Stimulated activated CD8-positive, alpha-beta memory T cell treated with anti-CD3 and anti-CD28 coated beads, Interleukin-12 subunit alpha, Interleukin-12 subunit beta, amount 100 ng/mL, for 24 hours (primary cell): ENCODE data around the gene RPH3AL.
"Not testable (repeated sequence)": the region's sequence is repeated elsewhere in the genome, so short reads cannot be mapped to it uniquely, and the experiment has no call there.

Experiments
- DNase-seq: peaks from one replicate; pipeline ENCODE4 v3.0.0-alpha.2; 2020; ENCODE audit errors: extremely low read depth

Gene RPH3AL

DNA sequence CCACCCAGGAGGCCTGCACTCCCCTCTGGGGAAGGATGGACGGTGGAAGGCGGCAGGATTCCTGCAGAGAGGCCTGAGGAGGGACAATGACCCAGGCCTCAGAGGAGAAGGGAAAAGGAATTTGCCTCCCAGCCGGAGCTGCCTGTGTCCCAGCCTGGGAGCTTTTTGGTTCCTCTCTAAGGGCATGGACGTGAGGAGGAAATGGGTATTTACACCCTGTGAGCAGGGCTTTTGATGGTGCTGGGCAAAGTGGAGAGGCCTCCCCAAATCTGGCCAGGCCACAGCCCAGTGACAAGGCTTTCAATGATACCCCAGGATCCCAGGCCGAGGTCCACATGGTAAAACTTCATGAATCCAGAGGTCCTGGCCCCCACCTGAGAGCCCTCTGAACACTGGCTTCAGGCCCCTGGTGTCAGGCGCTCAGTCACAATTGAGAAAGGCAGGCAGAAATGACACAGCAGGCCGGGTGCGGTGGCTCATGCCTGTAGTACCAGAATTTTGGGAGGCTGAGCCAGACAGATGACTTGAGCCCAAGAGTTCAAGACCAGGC lies 115.1 kb downstream of the RPH3AL start:
- DNase-seq = no peak

DNA sequence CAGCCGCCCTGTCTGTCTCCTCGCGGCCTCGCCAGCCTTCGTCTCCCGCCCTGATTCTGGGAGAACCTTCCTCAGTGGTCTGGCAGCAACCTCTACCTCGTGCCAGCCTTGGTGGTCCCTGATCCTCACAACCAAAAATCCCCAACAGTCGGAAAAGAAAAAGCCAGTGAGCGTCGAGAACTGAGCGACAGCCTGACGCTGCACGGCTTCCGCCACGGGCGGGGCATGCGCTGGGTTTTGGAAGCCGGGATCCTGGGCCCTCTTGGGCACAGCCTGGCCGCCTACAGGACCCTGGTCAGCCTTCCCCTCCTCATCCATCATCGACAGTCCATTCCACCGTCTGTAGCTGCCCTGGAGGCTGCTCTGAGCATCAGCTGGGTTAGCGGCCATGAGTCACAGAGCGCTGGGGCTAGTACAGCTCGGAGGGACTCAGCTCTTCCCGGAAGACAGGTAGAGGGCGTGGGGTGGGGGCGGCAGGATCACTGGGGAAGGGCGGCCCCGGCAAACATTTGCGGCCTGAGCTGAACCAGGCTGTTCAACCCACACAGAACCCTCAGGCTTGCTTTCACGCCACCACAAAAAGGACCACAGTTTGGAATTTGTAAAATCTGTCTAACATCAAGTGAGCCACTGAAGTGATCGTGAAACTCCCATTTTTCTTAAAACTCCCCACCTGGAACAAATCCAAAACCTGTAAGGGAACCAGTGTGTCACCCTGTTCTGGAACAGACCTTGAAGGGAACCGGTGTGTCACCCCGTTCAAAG lies 115.8 kb downstream of the RPH3AL start:
- no peak for DNase-seq

DNA sequence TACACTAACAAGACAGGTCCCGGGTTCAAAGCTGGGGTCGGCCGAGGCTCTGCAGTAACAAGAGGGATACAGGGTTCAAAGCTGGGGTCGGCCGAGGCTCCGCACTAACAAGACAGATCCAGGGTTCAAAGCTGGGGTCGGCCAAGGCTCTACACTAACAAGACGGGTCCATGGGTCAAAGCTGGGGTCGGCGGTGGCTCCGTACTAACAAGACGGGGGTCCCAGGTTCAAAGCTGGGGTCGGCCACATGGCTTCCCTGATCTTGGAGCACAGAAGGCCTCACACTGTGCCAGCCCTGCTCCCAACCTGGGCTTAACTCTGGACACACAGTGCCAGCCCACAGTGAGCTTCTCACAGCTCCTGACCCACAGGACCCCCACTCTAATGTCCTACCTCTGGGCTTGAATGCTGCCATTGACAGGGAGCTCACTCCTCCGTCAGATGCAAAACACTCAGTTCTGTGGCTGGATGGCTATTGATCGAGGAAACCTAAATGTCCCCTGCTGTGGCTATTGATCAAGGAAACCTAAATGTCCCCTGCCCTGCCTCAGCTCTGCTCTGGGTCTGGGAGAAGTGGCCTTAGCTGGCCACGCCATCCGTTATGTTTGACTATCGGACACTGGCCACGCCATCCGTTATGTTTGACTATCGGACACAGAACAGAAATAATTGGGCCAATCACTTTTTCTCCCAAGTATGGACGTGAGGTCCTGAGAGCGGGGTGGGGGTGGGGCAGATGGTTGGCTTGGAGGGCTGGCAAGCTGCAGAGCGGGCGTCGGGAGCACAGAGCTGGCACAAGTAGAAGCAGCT lies 116.6 kb downstream of the RPH3AL start:
- DNase-seq = no peak

DNA sequence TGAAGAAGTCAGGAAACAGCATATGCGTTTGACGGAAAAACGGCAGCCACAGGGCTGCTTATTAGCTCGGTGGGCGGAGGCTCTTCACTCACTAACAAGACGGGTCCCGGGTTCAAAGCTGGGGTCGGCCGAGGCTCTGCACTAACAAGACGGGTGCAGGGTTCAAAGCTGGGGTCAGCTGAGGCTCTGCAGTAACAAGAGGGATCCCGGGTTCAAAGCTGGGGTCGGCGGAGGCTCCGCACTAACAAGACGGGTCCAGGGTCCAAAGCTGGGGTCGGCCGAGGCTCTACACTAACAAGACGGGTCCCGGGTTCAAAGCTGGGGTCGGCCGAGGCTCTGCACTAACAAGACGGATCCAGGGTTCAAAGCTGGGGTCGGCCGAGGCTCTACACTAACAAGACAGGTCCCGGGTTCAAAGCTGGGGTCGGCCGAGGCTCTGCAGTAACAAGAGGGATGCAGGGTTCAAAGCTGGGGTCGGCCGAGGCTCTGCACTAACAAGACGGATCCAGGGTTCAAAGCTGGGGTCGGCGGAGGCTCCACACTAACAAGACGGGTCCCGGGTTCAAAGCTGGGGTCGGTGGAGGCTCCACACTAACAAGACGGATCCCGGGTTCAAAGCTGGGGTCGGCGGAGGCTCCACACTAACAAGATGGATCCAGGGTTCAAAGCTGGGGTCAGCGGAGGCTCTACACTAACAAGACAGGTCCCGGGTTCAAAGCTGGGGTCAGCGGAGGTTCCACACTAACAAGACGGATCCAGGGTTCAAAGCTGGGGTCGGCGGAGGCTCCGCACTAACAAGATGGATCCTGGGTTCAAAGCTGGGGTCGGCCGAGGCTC lies 117.4 kb downstream of the RPH3AL start:
- DNase-seq = not testable (repeated sequence)

DNA sequence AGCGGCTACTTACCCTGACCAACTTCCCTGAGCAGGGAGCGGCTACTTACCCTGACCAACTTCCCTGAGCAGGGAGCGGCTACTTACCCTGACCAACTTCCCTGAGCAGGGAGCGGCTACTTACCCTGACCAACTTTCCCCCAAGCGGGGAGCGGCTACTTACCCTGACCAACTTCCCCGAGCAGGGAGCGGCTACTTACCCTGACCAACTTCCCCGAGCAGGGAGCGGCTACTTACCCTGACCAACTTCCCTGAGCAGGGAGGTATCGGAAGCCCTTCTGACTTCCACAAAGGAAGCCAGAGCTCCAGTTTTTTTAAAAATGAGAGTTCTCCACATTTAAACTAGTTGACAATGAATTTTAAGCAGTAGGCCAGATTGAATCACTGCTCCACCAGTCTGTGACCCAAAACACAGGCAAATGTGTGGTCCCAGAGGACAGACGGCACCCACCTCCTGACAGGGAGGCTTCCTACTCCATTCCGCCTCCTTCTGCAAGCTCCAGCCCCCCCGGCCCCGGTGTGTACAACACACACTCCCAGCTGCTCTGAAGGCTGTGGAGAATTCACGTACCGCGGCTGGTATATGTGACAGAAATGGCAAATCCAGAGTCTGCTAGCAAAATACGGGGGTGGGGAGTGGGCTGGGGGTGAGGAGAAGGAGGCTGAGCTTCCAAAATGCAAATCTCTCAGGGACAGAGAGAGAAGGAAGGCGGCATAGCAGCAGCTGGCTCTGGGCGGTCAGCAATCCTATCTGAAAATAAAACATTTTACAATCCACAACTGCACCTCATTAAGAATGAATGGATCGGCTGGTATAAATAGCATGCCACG lies 118.2 kb downstream of the RPH3AL start:
- DNase-seq = not testable (repeated sequence)

DNA sequence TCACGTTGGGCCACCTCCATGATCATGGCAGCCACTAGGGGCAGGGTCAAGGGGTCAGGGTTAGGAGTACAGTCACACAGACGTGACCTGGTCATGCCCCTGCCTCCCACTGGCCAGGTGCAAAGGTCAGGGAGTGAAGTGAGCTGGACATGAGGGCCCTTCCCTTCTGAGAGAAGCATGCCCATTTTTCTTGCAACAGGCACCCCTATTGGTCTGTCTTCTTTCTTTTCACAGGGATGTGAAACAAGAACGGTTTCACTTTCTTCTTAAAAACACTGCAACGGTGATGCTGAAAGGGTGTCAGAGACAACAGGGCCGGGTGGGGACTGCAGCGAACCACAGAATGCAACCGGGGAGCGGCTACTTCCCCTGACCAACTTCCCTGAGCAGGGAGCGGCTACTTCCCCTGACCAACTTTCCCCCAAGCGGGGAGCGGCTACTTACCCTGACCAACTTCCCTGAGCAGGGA lies 119.1 kb downstream of the RPH3AL start:
- no peak for DNase-seq

DNA sequence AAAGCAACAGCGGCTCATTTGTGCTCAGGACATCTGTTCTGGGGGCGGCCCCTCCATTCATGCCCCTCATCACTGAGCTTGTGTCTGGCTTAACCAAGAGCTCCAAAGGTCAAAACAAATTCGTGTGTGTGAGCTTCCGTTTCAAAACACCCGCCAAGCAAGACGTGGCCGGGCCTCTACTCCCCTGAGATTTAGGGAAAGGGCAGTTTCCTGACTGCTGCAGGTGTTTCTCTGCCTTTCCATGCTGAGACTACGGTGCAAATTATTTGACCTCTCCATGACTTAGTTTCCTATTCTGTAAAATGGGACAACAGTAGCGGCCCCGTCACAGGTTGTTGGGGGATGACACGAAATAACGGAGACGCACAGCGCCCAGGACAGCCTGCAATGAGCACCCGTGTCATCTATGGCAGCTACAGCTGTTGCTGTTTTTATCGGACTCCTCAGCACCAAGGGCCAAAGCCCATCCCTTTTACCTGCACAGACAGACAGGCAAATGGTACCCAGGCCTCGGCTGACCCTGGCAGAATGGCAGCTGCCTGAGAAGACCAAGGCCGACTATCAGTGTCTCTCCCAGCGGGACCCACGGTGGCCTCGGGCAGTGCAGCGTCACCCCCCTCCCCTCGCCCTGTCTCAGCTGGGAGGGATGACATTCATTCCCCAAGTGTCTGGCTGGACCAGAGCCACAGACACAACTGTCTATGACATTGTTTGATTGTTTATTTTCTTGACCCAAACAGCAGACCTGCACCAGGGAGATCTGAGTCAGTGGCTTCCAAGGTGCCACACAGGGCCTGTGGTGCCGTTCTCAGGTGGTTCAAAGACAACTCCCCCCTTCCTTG lies 120.4 kb downstream of the RPH3AL start:
- DNase-seq = no peak

DNA sequence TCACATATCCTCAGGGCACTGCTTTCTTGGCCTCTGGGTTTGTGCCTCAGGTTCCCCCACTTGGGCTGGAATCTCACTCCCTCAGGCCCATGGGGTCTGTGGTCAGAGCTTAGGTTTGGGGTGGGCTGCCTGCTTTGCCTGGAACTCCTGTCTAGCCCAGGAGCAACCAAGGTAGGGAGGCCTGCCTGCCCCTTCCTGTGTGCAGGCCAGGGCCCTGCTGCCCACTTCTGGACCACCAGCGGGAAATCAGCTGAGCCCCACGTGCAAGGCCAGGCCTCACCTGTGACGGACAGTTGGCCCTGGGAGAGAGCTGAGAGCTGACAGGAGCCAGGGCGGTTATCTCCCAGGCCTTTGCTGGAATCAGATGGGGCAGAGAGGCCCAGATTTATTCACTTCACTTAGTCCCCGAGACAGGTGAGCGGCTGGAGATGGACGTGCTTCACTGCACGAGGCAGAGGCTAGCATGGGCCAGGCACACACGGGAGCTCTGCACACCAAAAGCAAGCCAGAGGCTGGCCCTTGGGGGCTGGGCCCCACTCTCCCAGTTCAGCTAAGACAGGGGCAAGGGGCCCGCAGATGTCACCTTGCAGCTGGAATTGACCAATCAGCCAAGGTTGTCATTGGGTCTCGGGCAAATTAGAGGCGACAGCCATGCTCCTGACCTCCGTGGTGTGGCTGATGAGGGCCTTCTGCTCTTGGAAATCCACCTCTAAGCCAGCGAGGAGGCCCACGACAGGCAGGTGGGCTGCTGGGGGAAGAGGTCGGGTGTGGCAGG lies 121.2 kb downstream of the RPH3AL start:
- no peak for DNase-seq

DNA sequence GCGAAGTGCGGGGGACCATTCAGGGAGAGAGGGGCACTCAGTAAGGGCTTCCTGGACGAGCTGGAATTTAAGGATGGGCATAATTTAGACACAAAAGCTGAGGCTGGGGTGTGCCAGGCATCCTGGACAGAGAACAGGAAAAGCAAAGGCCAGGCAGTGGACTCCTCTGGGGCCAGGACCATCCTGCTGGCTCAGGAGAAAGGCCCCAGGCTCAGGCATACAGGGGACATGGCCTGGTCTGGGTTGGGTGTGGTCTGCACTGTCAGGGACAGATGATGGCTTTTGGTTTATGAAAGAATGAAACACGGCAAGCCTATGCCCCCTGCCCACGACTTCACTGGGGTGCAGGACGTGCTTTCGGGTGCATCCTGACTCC lies 122.2 kb downstream of the RPH3AL start:
- DNase-seq = no peak

DNA sequence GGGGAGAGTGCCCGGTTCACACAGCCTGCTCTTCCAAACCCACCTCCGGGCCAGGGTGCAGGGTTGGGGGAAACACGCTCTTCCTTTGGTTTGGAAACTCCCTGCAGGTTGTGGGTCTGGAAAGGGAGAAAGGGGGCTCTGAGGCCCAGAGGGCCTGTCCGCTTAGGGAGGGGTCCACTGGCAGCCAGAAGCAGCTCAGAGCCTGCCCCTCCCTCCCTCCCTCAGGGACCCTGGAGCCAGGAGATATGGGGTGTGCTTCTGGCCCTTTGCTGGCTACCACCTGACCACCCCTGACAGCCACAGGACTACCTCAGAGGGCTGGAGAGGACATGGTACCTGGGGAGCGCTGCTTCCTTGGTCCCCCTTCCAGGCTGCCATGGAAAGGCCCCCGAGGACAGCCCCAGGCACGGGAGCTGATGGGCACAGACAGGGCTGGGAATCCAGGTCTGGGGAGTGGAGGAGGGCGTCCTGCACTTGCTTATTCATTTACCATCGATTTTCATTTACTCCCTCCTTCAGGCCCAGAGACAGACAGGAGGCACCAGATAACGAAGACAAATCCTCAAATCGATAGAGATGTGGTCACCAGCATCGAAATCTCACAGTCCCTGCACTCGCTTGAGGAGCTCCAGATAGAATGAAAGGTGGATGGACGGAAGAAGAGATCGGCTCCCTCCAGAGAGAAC lies 122.8 kb downstream of the RPH3AL start:
- DNase-seq = no peak

DNA sequence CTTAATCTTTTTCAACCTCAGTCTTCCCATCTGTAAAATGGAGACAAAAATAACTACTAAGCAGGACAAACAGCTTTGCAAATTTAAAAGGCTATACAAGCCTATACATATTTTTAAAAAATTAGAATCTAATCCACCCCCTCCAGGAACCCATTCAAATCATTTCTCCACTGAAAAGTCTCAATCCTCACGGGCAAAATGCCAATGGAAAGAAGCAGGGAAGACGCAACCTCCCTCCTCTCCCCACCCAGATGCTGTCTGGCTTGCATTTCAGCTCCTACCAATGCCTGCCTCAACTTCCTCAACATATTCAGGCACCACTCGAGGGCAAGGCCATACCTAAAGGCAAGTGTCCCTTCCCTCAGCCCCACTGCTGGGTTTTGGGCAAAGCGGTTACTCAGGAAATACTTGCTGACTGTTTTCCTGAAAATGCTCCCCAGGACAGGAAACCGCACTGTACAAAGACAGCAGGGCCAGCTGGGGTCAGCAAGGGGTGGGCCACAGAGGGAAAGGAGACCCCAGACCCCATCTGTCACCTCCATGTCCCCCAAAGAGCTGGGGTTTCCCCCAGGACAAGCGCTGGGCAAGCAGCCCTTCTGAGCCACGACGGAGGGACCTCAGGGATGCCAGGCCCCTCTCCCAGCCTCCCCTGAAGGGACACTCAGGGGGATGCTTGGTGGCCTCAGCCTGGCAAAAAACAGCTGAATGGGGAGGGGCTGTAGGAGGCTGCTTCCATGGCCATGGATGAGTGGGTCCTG lies 123.5 kb downstream of the RPH3AL start:
- no peak for DNase-seq

DNA sequence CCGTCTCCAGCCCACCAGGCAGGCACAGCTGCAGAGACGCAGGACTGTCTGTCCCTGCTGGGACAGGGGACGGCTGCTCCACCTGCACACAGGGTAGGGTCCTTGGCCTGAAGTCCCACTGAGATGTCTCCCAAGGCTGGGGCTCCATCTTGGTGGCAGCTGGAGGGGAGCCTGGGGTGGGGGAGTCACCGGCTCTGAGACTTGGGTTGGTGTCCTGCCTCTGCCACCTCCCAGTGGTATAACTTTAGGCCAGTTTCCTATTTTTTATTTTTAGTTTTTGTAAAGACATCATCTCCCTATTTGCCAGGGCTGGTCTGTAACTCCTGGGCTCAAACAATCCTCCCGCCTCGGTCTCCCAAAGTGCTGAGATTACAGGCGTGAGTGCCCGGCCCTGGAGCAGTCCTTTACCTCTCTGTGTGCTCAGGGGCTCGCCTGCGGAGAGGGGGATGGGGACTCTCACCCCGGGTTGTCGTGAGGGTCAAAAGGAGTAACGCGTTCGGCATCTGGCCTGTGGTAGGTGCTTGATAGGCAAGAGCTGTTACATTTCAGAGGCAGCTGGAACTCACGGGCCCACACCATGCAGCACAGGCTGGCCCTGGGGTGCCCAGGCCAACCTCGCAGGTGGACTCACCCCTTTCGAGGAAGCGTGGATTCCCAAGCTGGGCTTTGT lies 124.5 kb downstream of the RPH3AL start:
- DNase-seq = no peak

DNA sequence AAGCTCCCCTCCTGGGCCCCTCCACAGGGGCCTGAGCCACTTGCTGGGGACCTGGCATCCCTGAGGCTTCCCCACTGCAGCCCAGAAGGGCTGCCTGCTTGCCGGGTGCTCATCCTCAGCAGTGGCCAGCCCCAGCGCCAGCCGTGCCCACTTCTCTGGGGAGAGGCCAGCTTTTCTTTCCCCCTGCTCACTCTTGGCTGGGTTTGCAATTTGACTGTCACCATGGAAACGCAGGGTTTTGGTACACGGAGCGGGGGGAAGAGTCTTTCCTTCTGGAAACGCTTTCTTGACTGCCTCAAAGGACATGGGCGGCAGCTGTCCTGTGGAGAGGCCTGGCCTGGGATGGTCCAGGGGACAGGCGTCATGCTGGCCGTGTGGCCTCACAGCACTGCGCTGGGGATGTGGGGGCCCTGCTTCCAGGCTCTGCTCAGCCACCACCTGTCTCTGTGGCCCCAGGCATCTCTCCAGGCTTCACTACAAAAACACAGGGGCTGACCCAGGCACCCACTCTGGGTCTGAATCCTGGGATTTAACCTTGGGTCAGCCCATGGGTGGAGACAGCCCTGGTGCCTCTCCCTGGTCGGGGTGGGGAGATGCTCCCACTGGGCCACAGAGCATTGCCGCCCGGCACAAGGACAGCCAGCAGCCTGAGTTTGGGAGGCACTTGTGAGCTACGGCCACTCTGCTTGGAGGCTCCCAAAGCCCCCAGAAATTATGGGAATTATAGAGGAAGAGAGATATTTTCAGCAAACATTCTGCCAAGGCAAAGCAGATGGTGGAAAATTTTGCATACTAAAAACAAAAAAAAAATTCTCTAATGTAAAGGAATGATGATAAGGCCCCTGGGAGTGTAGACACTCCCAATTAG lies 125.3 kb downstream of the RPH3AL start:
- no peak for DNase-seq

DNA sequence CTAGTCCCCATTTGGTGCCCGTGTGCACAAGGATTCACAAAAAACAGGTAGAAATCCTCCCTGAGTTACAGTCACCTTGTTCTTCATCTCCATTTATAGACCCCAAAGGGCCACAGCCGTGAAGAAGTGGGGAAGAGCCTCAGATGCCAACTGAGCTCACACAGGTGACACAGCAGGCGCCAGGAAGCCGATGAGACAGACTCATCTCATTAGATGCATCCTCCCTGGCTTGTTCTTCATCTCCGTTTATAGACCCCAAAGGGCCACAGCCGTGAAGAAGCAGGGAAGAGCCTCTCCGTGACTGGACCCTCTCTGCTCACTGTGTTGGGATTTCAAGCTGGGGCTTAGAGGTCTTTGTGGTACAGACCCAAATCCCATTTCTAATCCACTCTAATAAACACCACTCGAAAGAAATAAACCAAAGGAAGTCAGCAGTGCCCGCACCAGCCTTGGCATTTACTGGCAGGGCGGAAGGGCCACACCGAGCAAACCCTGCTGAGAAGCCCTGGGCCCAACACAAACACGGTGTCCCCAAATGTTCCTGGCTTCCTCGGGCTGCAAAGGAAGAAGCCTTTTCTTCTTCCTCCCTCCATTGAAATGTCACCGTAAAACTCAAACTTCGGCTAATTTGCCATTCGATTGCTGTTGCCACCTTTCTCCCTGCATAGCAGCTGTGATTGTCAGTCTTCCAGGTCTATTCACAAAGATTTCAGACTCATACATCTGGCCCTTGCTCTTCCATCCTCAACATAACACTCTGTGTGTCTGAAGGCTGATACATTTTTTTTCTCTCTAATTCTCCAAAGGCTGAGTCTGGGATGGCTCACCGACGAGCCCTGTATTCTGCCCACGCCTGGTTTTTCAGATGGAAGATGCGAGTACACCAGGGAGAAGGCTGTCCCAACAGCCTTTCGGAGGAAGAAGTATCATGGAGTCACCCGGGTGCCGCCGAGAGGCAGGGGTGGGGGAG lies 126.2 kb downstream of the RPH3AL start:
- DNase-seq = no peak

DNA sequence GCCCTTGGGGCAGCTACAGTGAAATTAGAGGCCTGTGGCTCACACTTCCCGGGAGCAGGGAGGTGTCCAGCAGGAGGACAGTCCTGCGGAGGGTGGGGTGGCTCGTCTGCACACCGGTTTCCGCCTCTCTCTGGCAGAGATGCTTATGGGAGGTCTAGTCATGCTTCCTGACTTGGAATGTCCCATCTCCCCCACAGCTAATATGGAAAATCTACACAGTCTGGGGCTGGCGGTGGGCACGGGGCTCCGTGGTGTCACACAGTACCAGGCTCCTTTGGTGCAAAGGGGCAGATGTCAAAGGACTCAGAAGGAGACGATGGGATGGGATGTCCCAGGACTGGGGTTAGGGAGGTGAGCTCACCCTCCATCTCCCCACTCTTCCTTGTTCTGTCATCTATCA lies 127.1 kb downstream of the RPH3AL start:
- DNase-seq = no peak
